Fibroblast of lung (primary cell): ENCODE data around the gene RNF41.

Experiments
- CTCF ChIP-seq, 2 donors: IDR thresholded peaks in 1 of 2; conservative IDR thresholded peaks in 1 of 2; 1 replicate in 1 of 2; 2 replicates in 1 of 2; pipeline ENCODE4 v1.5.1; 2011 to 2012; ENCODE audit warnings: low read length in 2 of 2, control low read depth in 1 of 2, inconsistent platforms in 1 of 2, low read depth in 1 of 2, mild to moderate bottlenecking in 1 of 2
- EZH2 ChIP-seq: IDR thresholded peaks from 2 replicates; pipeline ENCODE4 v1.5.1; 2012; ENCODE audit warnings: low read length, control low read depth, mild to moderate bottlenecking; ENCODE audit errors: missing control alignments

GRCh38 chr12:56165369-56165768, 56.4 kb downstream of the RNF41 start:
- TF ChIP-seq CTCF (conservative IDR thresholded peaks at IDR 0.05 in 1 of 2, IDR thresholded peaks at IDR 0.05 in 1 of 2; ENCODE audit: low read depth in 1 of 2, low read length in 2 of 2) (no peak), EZH2 (no peak)
